Body of pancreas (tissue), 4 donors: ENCODE data around the gene BEST1. TPM values are rescaled to one million over a fixed set of nuclear protein-coding genes. Genes with fewer than 3 reads are reported as not detected.

Source experiments
- ATAC-seq: fragments of 150-250 bp; one replicate; pipeline ENCODE4 v1.9.1; 2016
- DNase-seq, 4 donors: peaks; one replicate each; pipeline ENCODE4 v3.0.0-alpha.2; 2019
- H3K27ac ChIP-seq, 4 donors: fragments of 200-600 bp; sonication (generic); 1 replicate in 3 of 4; 2 replicates in 1 of 4; pipeline versions ENCODE4 v1.5.1 to v1.6.1; 2016 to 2019; ENCODE audit warnings: mild to moderate bottlenecking in 1 of 4, mixed read lengths in 1 of 4, moderate library complexity in 1 of 4
- H3K27me3 ChIP-seq, 2 donors: fragments of 200-600 bp; sonication (generic); one replicate each; pipeline ENCODE4 v1.6.0; 2016; ENCODE audit warnings: mild to moderate bottlenecking in 1 of 2
- H3K36me3 ChIP-seq, 2 donors: fragments of 200-600 bp; sonication (generic); replicated peaks in 1 of 2; 2 replicates each; pipeline ENCODE4 v1.5.1; 2016; ENCODE audit warnings: low read depth in 2 of 2; ENCODE audit not compliant: insufficient read depth in 1 of 2
- H3K4me1 ChIP-seq: fragments of 200-600 bp; sonication (generic); one replicate; pipeline ENCODE4 v1.6.0; 2016
- H3K4me3 ChIP-seq, 2 donors: fragments of 200-600 bp; sonication (generic); 1 replicate in 1 of 2; 2 replicates in 1 of 2; pipeline ENCODE4 v1.5.1; 2016 to 2019
- H3K9me3 ChIP-seq, 3 donors: fragments of 200-600 bp; sonication (generic); 1 replicate in 2 of 3; 2 replicates in 1 of 3; pipeline ENCODE4 v1.5.1; 2016
- CTCF ChIP-seq, 7 experiments: fragments of 450-650 bp in 4 of 7; fragments of 200-600 bp in 3 of 7; sonication (generic) in 3 of 7; IDR thresholded peaks; one replicate each; pipeline ENCODE4 v1.5.1; 2016 to 2019; ENCODE audit warnings: antibody characterized with exemption in 7 of 7
- POLR2A ChIP-seq, 3 donors: fragments of 450-650 bp; IDR thresholded peaks; one replicate each; pipeline ENCODE4 v1.6.1; 2016; ENCODE audit warnings: antibody characterized with exemption in 3 of 3, mild to moderate bottlenecking in 2 of 3
- WGBS, 2 donors: methylation state at CpG; one replicate each; pipeline ENCODE4 v1.1.5; 2017; 5-methylcytosine and 5-hydroxymethylcytosine counted together
- intact Hi-C: fragments of 100-400 bp; cut with DNase I; formaldehyde crosslinking; loops from one replicate; pipeline ENCODE4 v1.15.1; 2023
- total RNA-seq, 2 donors: library from RNA; depleted of rRNA; stranded (reverse); fragments of >200 nt; gene quantifications; one replicate each; pipeline ENCODE4 v1.1.0, GENCODE V29; 2016

BEST1 gene
- total RNA-seq, 2 donors from 2014 or later, result 1.6 to 2.6 TPM

GRCh38 chr11:61983419-61983818, 33.3 kb downstream of the BEST1 start:
- peak overlapping the region in 3 of 4 donors; percentile 32 to 72 (median 55) for H3K27ac ChIP-seq
- intact Hi-C loops, result no loop called here
- peak in 1 of 7 experiments; percentile 4 for TF ChIP-seq CTCF (IDR thresholded peaks at IDR 0.05)
- TF ChIP-seq POLR2A (IDR thresholded peaks at IDR 0.05), result no peak
- peaks cover 81% of the 10 kb centered on the region for H3K4me1 ChIP-seq
- no peaks in the 10 kb centered on the region for H3K27me3 ChIP-seq
- no peaks in the 10 kb centered on the region for H3K36me3 ChIP-seq
- no peaks in the 10 kb centered on the region for H3K9me3 ChIP-seq
- WGBS, 2 donors, result 38 to 52% methylated on average over 1 of the region's 1 CpG
- DNase-seq, result peak; percentile 86 to 96 (median 92)
- no peak overlapping the region for H3K4me3 ChIP-seq
- peak; percentile 75 for ATAC-seq

GRCh38 chr11:61985869-61986268, 35.7 kb downstream of the BEST1 start:
- ATAC-seq (peak; percentile 76), DNase-seq (peak; percentile 29 to 71 (median 58))
- no peaks in the 10 kb centered on the region for H3K36me3 ChIP-seq
- H3K9me3 ChIP-seq, result no peaks in the 10 kb centered on the region
- 30 to 32% methylated on average over 5 of the region's 5 CpGs for WGBS, 2 donors
- peaks cover 57% of the 10 kb centered on the region for H3K4me1 ChIP-seq
- H3K4me3 ChIP-seq, result no peak overlapping the region
- no peaks in the 10 kb centered on the region for H3K27me3 ChIP-seq
- H3K27ac ChIP-seq, result peak overlapping the region in 3 of 4 donors; percentile 26 to 36 (median 28)
- intact Hi-C loops, result no loop called here
- TF ChIP-seq CTCF (IDR thresholded peaks at IDR 0.05), result no peak
- TF ChIP-seq POLR2A (IDR thresholded peaks at IDR 0.05), result peak in 1 of 3 donors; percentile 21

- no peak for TF ChIP-seq CTCF (IDR thresholded peaks at IDR 0.05)
- no peak for TF ChIP-seq POLR2A (IDR thresholded peaks at IDR 0.05)
- no peak overlapping the region for H3K27ac ChIP-seq
- H3K27me3 ChIP-seq, result no peaks in the 10 kb centered on the region
- no peak for DNase-seq
- no peak overlapping the region for H3K4me3 ChIP-seq
- H3K9me3 ChIP-seq, result peaks cover 0 to 7% (median 0%) of the 10 kb centered on the region in 3 donors
- 46 to 50% methylated on average over 3 of the region's 3 CpGs for WGBS, 2 donors
- H3K36me3 ChIP-seq, result no peaks in the 10 kb centered on the region
- intact Hi-C loops, result no loop called here
- peaks cover under 1% of the 10 kb centered on the region for H3K4me1 ChIP-seq
- no peak for ATAC-seq
Measured at GRCh38 chr11:61994981-61995380, 44.8 kb downstream of the BEST1 start.

GRCh38 chr11:61996933-61997332, 46.8 kb downstream of the BEST1 start:
- TF ChIP-seq CTCF (IDR thresholded peaks at IDR 0.05) (no peak), POLR2A (IDR thresholded peaks at IDR 0.05) (no peak)
- H3K4me3 ChIP-seq, result no peak overlapping the region
- no peaks in the 10 kb centered on the region for H3K36me3 ChIP-seq
- H3K27me3 ChIP-seq, result no peaks in the 10 kb centered on the region
- peaks cover 19% of the 10 kb centered on the region for H3K4me1 ChIP-seq
- intact Hi-C loops, result no loop called here
- DNase-seq (no peak), ATAC-seq (no peak)
- WGBS, 2 donors, result 94 to 96% methylated on average over 4 of the region's 4 CpGs
- H3K9me3 ChIP-seq, result peaks cover 0 to 7% (median 0%) of the 10 kb centered on the region in 3 donors
- no peak overlapping the region for H3K27ac ChIP-seq
